ENCODE results near the gene OR6A2. TPM values are rescaled to one million over a fixed set of nuclear protein-coding genes. Genes with fewer than 3 reads are reported as not detected.

Gene OR6A2
- total and polyA plus RNA-seq, 2 donors (not counting 3 experiments of a cell fraction or from before 2014, with no cell fraction given) = 0.06 to 0.27 TPM

- dilution Hi-C loops (cut with MboI; ENCODE audit: extremely low pct_ligation_motif_present, low sequenced_read_pairs) = no loop called here
- CTCF ChIA-PET = interaction anchor here (1.0 to 3.8 kb wide), 3 partner anchors 9 to 69 kb away, joined by 3 to 27 read pairs (median 3); no protein-coding TSS in a partner anchor
- no peaks in the 10 kb centered on the region for H3K9me1 ChIP-seq (replicated peaks; ENCODE audit: control insufficient read depth, extremely low read depth, insufficient read depth, low read length)
Observed at GRCh38 chr11:6824136-6824823, 24.8 kb upstream of the OR6A2 start.

More at GRCh38 chr11:6824136-6824823, 24.8 kb upstream of the OR6A2 start:
- TF ChIP-seq EZH2 (IDR thresholded peaks at IDR 0.05; ENCODE audit: borderline replicate concordance, low read depth, low read length, severe bottlenecking) = no peak
- TF ChIP-seq POLR2AphosphoS5 (IDR thresholded peaks at IDR 0.05; ENCODE audit: insufficient read depth, low read depth, low read length) = no peak
- no peak for TF ChIP-seq MYC (IDR thresholded peaks at IDR 0.05; ENCODE audit: low read depth, low read length)
- no peak for TF ChIP-seq FOS (IDR thresholded peaks at IDR 0.05; ENCODE audit: borderline replicate concordance, insufficient read depth, low read length)
- no peak for TF ChIP-seq GATA2 (IDR thresholded peaks at IDR 0.05; ENCODE audit: insufficient read depth, insufficient read length, low read depth, low read length)
- no peak for TF ChIP-seq POLR2A (IDR thresholded peaks at IDR 0.05; ENCODE audit: low read depth, low read length)
- no peak for TF ChIP-seq CTCF (IDR thresholded peaks at IDR 0.05; ENCODE audit: extremely low read depth in 1 of 2, insufficient read depth in 1 of 2, low read depth in 1 of 2, low read length in 2 of 2)
- TF ChIP-seq JUN (IDR thresholded peaks at IDR 0.05; ENCODE audit: borderline replicate concordance, insufficient read depth, insufficient read length, low read depth) = no peak
- no peak for TF ChIP-seq MAX (IDR thresholded peaks at IDR 0.05; ENCODE audit: insufficient read depth, insufficient read length)
- intact Hi-C loops (cut with micrococcal nuclease) = no loop called here
- Histone ChIP-seq H3K27me3 (ENCODE audit: control insufficient read depth in 2 of 2, insufficient read depth in 2 of 2, low read length in 2 of 2) (no peaks in the 10 kb centered on the region), H3K79me2 (ENCODE audit: control insufficient read depth, insufficient read depth, low read length) (no peaks in the 10 kb centered on the region), H2AFZ (ENCODE audit: low read depth, low read length) (no peak overlapping the region), H3K36me3 (ENCODE audit: control insufficient read depth in 2 of 2, extremely low read depth in 1 of 2, insufficient read depth in 2 of 2, low read length in 2 of 2) (no peaks in the 10 kb centered on the region), H3K9ac (replicated peaks; ENCODE audit: extremely low read depth, insufficient read depth, low read length) (no peak overlapping the region), H3K4me1 (ENCODE audit: control insufficient read depth, extremely low read depth, insufficient read depth, low read length) (no peaks in the 10 kb centered on the region), H3K4me2 (ENCODE audit: insufficient read depth, low read length) (no peak overlapping the region), H3K4me3 (replicated peaks in 1 of 3; ENCODE audit: insufficient read depth in 1 of 3, low read depth in 1 of 3, low read length in 3 of 3) (no peak overlapping the region), H3K9me3 (replicated peaks; ENCODE audit: control insufficient read depth, insufficient read depth, low read length) (no peaks in the 10 kb centered on the region), H3K27ac (ENCODE audit: insufficient read depth, low read depth, low read length) (no peak overlapping the region), H4K20me1 (replicated peaks; ENCODE audit: control insufficient read depth, extremely low read depth, insufficient read depth, low read length) (no peaks in the 10 kb centered on the region)
- FAIRE-seq (no peak), DNase-seq (ENCODE audit: low read depth, low spot score) (no peak)
- POLR2A ChIA-PET = no interaction called here
- no TSS peak for BruUV-seq (replicated peaks)
